GM18907 (cell line): Measurements from ENCODE around the gene MT1F.
"Not testable (repeated sequence)": the region's sequence is repeated elsewhere in the genome, so short reads cannot be mapped to it uniquely, and the experiment has no call there.

Source experiments
- ATAC-seq: cut with Tn5 transposase; IDR thresholded peaks from one replicate; pipeline ENCODE4 v1.9.1; 2021; ENCODE audit warnings: mild to moderate bottlenecking, moderate library complexity; ENCODE audit not compliant: unreplicated experiment

The MT1F gene

GRCh38 chr16:56657555-56658326 is at the start of gene MT1F:
MT1F (plus strand) TSS chr16:56657959; CDS start chr16:56658059, 100 bp downstream.
- ATAC-seq: peak; percentile 60

- peak; percentile 87 for ATAC-seq
Measured at GRCh38 chr16:56608043-56608875, 49.5 kb upstream of the MT1F start, which contains the start of gene MT2A. MT2A (plus strand) TSS chr16:56608584; CDS start chr16:56608656, 72 bp downstream.

- no peak for ATAC-seq
Measured at GRCh38 chr16:56608876-56609462, 48.8 kb upstream of the MT1F start.

GRCh38 chr16:56609463-56609921 is 48.3 kb upstream of the MT1F start:
- ATAC-seq: peak; percentile 52

GRCh38 chr16:56610017-56610608 is 47.6 kb upstream of the MT1F start:
- peak; percentile 25 for ATAC-seq

- ATAC-seq: no peak
Measured at GRCh38 chr16:56610609-56611111, 47.1 kb upstream of the MT1F start.

GRCh38 chr16:56611281-56611833 is 46.4 kb upstream of the MT1F start:
- ATAC-seq: no peak

GRCh38 chr16:56613706-56614105 is 44.1 kb upstream of the MT1F start:
- ATAC-seq: no peak

GRCh38 chr16:56614549-56614991 is 43.2 kb upstream of the MT1F start:
- ATAC-seq: no peak

- no peak for ATAC-seq
Measured at GRCh38 chr16:56615353-56615752, 42.4 kb upstream of the MT1F start.

GRCh38 chr16:56616608-56617211 is 41.0 kb upstream of the MT1F start:
- no peak for ATAC-seq

- no peak for ATAC-seq
Measured at GRCh38 chr16:56617212-56618085, 40.3 kb upstream of the MT1F start.

GRCh38 chr16:56618138-56618537 is 39.6 kb upstream of the MT1F start:
- no peak for ATAC-seq

- no peak for ATAC-seq
Measured at GRCh38 chr16:56620339-56620897, 37.3 kb upstream of the MT1F start.

GRCh38 chr16:56621665-56622445 is 35.9 kb upstream of the MT1F start:
- ATAC-seq: not testable (repeated sequence)

- ATAC-seq: not testable (repeated sequence)
Measured at GRCh38 chr16:56623184-56623583, 34.6 kb upstream of the MT1F start.

- no peak for ATAC-seq
Measured at GRCh38 chr16:56623637-56624036, 34.1 kb upstream of the MT1F start.
